ENCODE measurements around the gene MSL2. TPM values are rescaled to one million over a fixed set of nuclear protein-coding genes. Genes with fewer than 3 reads are reported as not detected.
A peak's percentile ranks its signal among the peaks of the same experiment; 100 is the strongest.

MSL2 gene
- 97.1 and 99.6 TPM in 2 replicates for total RNA-seq
- total RNA-seq (2013): 42.9 TPM
- 25.8 and 40.5 TPM in 2 replicates for polyA plus RNA-seq
- polyA minus RNA-seq: 51.5 and 73.6 TPM in 2 replicates

DNA sequence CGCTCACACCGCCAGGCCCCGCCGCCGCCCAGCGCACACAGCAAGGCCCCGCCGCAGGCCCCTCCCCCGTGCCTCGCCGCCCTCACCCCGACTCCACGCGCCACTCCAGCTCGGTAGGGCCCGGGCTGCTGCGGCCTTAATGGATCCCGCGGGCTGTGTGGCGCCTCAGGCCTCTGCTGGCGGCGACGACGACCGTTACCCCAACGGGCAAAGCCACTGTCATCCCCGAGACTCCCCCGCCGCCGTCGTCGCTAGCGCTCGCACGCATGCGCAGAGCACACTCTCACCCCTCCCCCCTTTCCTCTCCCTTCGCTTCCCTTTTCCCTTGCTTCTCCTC is at the start of gene MSL2:
Gene MSL2, minus strand, starts transcription at position 272 of the 337 bp plus-strand sequence. CDS start 1,222 bp downstream, outside the sequence.
- H3K4me1 ChIP-seq (ENCODE audit: control insufficient read depth in 2 of 2, insufficient read depth in 2 of 2, low read length in 2 of 2): peaks cover 39 to 41% of the 10 kb centered on the region in 2 donors
- H3K4me2 ChIP-seq (replicated peaks; ENCODE audit: low read depth, low read length, poor library complexity, severe bottlenecking): peak within 1 kb of the TSS; percentile 82
- ATAC-seq (ENCODE audit: low read depth) (peak; percentile 38), DNase-seq (no peak)
- intact Hi-C loops (cut with micrococcal nuclease): loop anchor here (1.0 to 10.0 kb wide), 4 partner anchors 54 to 1989 kb away; partner anchors contain the start of genes ARMC8, PCCB and STAG1
- peaks cover 45% of the 10 kb centered on the region for H4K20me1 ChIP-seq (ENCODE audit: control insufficient read depth, insufficient read depth, low read length, poor library complexity, severe bottlenecking)
- H3K27me3 ChIP-seq (replicated peaks in 1 of 4; ENCODE audit: control extremely low read depth in 1 of 4, control insufficient read depth in 3 of 4, insufficient read depth in 4 of 4, low read length in 3 of 4): no peaks in the 10 kb centered on the region
- CTCF ChIA-PET: interaction anchor here (0.5 to 5.8 kb wide), 6 partner anchors 49 to 556 kb away, joined by 3 to 43 read pairs (median 6); partner anchors contain the start of genes PCCB and STAG1
- H3K9me3 Mint-ChIP-seq (ENCODE audit: insufficient read depth): no peaks in the 10 kb centered on the region
- peak within 1 kb of the TSS; percentile 65 to 100 (median 86) for H3K4me3 ChIP-seq (ENCODE audit: control extremely low read depth in 1 of 5, extremely low read depth in 1 of 5, insufficient read depth in 1 of 5, low read depth in 2 of 5, low read length in 4 of 5)
- H3K9ac ChIP-seq (ENCODE audit: low read length): peak within 1 kb of the TSS; percentile 89
- H3K27ac ChIP-seq (ENCODE audit: low read length in 2 of 2): peak within 1 kb of the TSS; percentile 91 to 99
- no peak for TF ChIP-seq EZH2 (IDR thresholded peaks at IDR 0.05; ENCODE audit: borderline replicate concordance, insufficient read depth, low read depth, low read length, poor library complexity, severe bottlenecking)
- TF ChIP-seq, protein P1, sequence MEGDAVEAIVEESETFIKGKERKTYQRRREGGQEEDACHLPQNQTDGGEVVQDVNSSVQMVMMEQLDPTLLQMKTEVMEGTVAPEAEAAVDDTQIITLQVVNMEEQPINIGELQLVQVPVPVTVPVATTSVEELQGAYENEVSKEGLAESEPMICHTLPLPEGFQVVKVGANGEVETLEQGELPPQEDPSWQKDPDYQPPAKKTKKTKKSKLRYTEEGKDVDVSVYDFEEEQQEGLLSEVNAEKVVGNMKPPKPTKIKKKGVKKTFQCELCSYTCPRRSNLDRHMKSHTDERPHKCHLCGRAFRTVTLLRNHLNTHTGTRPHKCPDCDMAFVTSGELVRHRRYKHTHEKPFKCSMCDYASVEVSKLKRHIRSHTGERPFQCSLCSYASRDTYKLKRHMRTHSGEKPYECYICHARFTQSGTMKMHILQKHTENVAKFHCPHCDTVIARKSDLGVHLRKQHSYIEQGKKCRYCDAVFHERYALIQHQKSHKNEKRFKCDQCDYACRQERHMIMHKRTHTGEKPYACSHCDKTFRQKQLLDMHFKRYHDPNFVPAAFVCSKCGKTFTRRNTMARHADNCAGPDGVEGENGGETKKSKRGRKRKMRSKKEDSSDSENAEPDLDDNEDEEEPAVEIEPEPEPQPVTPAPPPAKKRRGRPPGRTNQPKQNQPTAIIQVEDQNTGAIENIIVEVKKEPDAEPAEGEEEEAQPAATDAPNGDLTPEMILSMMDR (IDR thresholded peaks at IDR 0.05): no peak
- no peaks in the 10 kb centered on the region for H3K36me3 ChIP-seq (replicated peaks in 1 of 2; ENCODE audit: control extremely low read depth in 1 of 2, control insufficient read depth in 1 of 2, extremely low read depth in 1 of 2, insufficient read depth in 2 of 2, low read length in 1 of 2)
- H3K27me3 Mint-ChIP-seq: no peaks in the 10 kb centered on the region
- POLR2A ChIA-PET: interaction anchor here (0.6 to 3.2 kb wide), 10 partner anchors 25 to 1991 kb away, joined by 3 to 52 read pairs (median 4); partner anchors contain the start of genes ARMC8, NCK1, PCCB and STAG1
- peak within 1 kb of the TSS; percentile 84 for H2AFZ ChIP-seq (ENCODE audit: insufficient read depth, low read depth, low read length, poor library complexity, severe bottlenecking)
- H3K4me1 Mint-ChIP-seq: peaks cover 40% of the 10 kb centered on the region
- H3K79me2 ChIP-seq (ENCODE audit: control insufficient read depth, insufficient read depth, low read length): peaks cover 60% of the 10 kb centered on the region
- H3K27ac Mint-ChIP-seq: peak within 1 kb of the TSS; percentile 100
- WGBS (ENCODE audit: insufficient coverage): under 1% methylated on average over 37 of the region's 37 CpGs
- peaks cover 0 to 3% (median 1%) of the 10 kb centered on the region in 3 donors for H3K9me3 ChIP-seq (ENCODE audit: control extremely low read depth in 1 of 3, control insufficient read depth in 2 of 3, insufficient read depth in 1 of 3, low read length in 2 of 3)
- H3K4me3 Mint-ChIP-seq: peak within 1 kb of the TSS; percentile 97

DNA sequence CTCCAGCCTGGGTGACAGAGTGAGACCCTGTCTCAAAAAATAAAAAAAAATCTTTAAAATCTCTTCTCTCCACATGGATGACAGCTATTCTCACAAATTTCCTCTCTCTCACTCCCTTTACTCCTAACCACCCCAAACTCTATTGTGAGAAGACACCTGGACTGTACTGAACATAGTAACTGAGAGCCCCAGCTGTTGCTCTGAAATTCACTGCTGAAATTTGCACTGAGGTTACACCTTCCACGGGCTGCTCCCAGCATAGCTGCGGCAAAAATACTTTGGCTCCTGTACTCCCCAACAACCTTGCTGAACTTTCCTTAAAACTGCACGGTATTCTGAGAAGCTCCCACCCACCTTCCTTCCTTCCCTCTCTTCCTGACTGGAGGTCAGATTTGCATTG is 49.6 kb upstream of the MSL2 start:
- H3K79me2 ChIP-seq (ENCODE audit: control insufficient read depth, insufficient read depth, low read length): no peaks in the 10 kb centered on the region
- Mint-ChIP-seq H3K27me3 (peaks cover 7% of the 10 kb centered on the region), H3K9me3 (ENCODE audit: insufficient read depth) (no peaks in the 10 kb centered on the region), H3K4me1 (peaks cover 8% of the 10 kb centered on the region), H3K4me3 (no peak overlapping the region), H3K27ac (no peak overlapping the region)
- H4K20me1 ChIP-seq (ENCODE audit: control insufficient read depth, insufficient read depth, low read length, poor library complexity, severe bottlenecking): no peaks in the 10 kb centered on the region
- no peaks in the 10 kb centered on the region for H3K36me3 ChIP-seq (replicated peaks in 1 of 2; ENCODE audit: control extremely low read depth in 1 of 2, control insufficient read depth in 1 of 2, extremely low read depth in 1 of 2, insufficient read depth in 2 of 2, low read length in 1 of 2)
- ChIA-PET POLR2A (no interaction called here), CTCF (interaction anchor here (0.6 kb wide), 1 partner anchor 50 kb away, joined by 4 read pairs; the partner anchor contains the start of gene MSL2)
- H3K4me2 ChIP-seq (replicated peaks; ENCODE audit: low read depth, low read length, poor library complexity, severe bottlenecking): no peak overlapping the region
- peaks cover under 1 to 7% of the 10 kb centered on the region in 2 donors for H3K4me1 ChIP-seq (ENCODE audit: control insufficient read depth in 2 of 2, insufficient read depth in 2 of 2, low read length in 2 of 2)
- no peaks in the 10 kb centered on the region for H3K27me3 ChIP-seq (replicated peaks in 1 of 4; ENCODE audit: control extremely low read depth in 1 of 4, control insufficient read depth in 3 of 4, insufficient read depth in 4 of 4, low read length in 3 of 4)
- H3K9me3 ChIP-seq (ENCODE audit: control extremely low read depth in 1 of 3, control insufficient read depth in 2 of 3, insufficient read depth in 1 of 3, low read length in 2 of 3): no peaks in the 10 kb centered on the region
- DNase-seq (no peak), ATAC-seq (ENCODE audit: low read depth) (no peak)
- H3K9ac ChIP-seq (ENCODE audit: low read length): no peak overlapping the region
- no peak overlapping the region for H3K27ac ChIP-seq (ENCODE audit: low read length in 2 of 2)
- no peak overlapping the region for H2AFZ ChIP-seq (ENCODE audit: insufficient read depth, low read depth, low read length, poor library complexity, severe bottlenecking)
- WGBS (ENCODE audit: insufficient coverage): 61% methylated on average over 3 of the region's 3 CpGs
- no peak for TF ChIP-seq EZH2 (IDR thresholded peaks at IDR 0.05; ENCODE audit: borderline replicate concordance, insufficient read depth, low read depth, low read length, poor library complexity, severe bottlenecking)
- TF ChIP-seq, protein P1 (IDR thresholded peaks at IDR 0.05): no peak
- intact Hi-C loops (cut with micrococcal nuclease): no loop called here
- H3K4me3 ChIP-seq (ENCODE audit: control extremely low read depth in 1 of 5, extremely low read depth in 1 of 5, insufficient read depth in 1 of 5, low read depth in 2 of 5, low read length in 4 of 5): no peak overlapping the region

Data from B cell (primary cell).